SK-N-MC (cell line): ENCODE results near the gene MTCH1.

Source experiments
- DNase-seq: peaks from one replicate; pipeline ENCODE4 v3.0.0-alpha.2; 2011; ENCODE audit warnings: low read depth, low spot score
- H3K27ac ChIP-seq: fragments of 200-600 bp; sonication (generic); 2 replicates; pipeline ENCODE4 v1.5.1; 2016; ENCODE audit warnings: mixed run types
- H3K36me3 ChIP-seq: fragments of 200-600 bp; sonication (generic); 2 replicates; pipeline ENCODE4 v1.6.1; 2017; ENCODE audit warnings: antibody characterized with exemption, low read length, mixed read lengths; ENCODE audit not compliant: insufficient read depth
- H3K4me3 ChIP-seq: fragments of 200-600 bp; sonication (generic); 2 replicates; pipeline ENCODE4 v1.5.1; 2016
- H3K9ac ChIP-seq: fragments of 200-600 bp; sonication (generic); 2 replicates; pipeline ENCODE4 v1.8.0; 2017; ENCODE audit warnings: mixed run types, mixed read lengths; ENCODE audit not compliant: insufficient read length
- H3K9me3 ChIP-seq: fragments of 200-600 bp; sonication (generic); 2 replicates; pipeline ENCODE4 v1.6.1; 2017; ENCODE audit warnings: low read depth, mild to moderate bottlenecking, antibody characterized with exemption, low read length, moderate library complexity, mixed read lengths
- EZH2 ChIP-seq: fragments of 200-600 bp; sonication (generic); IDR thresholded peaks from one replicate; pipeline ENCODE4 v1.6.1; 2017; ENCODE audit warnings: antibody characterized with exemption
- FOXP2 ChIP-seq: optimal IDR thresholded peaks from 2 replicates; pipeline ENCODE3; 2011; ENCODE audit warnings: mild to moderate bottlenecking, moderate library complexity; ENCODE audit not compliant: insufficient read depth; ENCODE audit errors: extremely low read length, control extremely low read depth
- POLR2AphosphoS5 ChIP-seq: IDR thresholded peaks from 2 replicates; pipeline ENCODE4 v1.6.1; 2012; ENCODE audit warnings: mild to moderate bottlenecking, low read depth, low read length, borderline replicate concordance

The MTCH1 gene

GRCh38 chr6:36927691-36928546 is 58.1 kb downstream of the MTCH1 start:
- Histone ChIP-seq H3K27ac (no peak overlapping the region), H3K9me3 (no peaks in the 10 kb centered on the region), H3K9ac (no peak overlapping the region), H3K4me3 (no peak overlapping the region), H3K36me3 (no peaks in the 10 kb centered on the region; the same call in 1 of the 2 replicates)
- TF ChIP-seq POLR2AphosphoS5 (no peak), EZH2 (no peak), FOXP2 (no peak)
- no peak for DNase-seq

- H3K9me3 ChIP-seq = no peaks in the 10 kb centered on the region
- H3K27ac ChIP-seq = no peak overlapping the region
- DNase-seq = no peak
- H3K36me3 ChIP-seq = no peaks in the 10 kb centered on the region; the same call in 1 of the 2 replicates
- no peak overlapping the region for H3K9ac ChIP-seq
- H3K4me3 ChIP-seq = no peak overlapping the region
- no peak for TF ChIP-seq POLR2AphosphoS5
- no peak for TF ChIP-seq EZH2
- no peak for TF ChIP-seq FOXP2
Observed at GRCh38 chr6:36926708-36927513, 59.1 kb downstream of the MTCH1 start.

GRCh38 chr6:36925809-36926208 is 60.2 kb downstream of the MTCH1 start:
- no peaks in the 10 kb centered on the region for H3K9me3 ChIP-seq

GRCh38 chr6:36924778-36925374 is 61.1 kb downstream of the MTCH1 start:
- H3K27ac ChIP-seq = no peak overlapping the region
- DNase-seq = no peak
- H3K4me3 ChIP-seq = no peak overlapping the region
- no peak overlapping the region for H3K9ac ChIP-seq
- no peak for TF ChIP-seq POLR2AphosphoS5
- no peak for TF ChIP-seq FOXP2
- TF ChIP-seq EZH2 = no peak
- peaks cover 10% of the 10 kb centered on the region; the same call in 1 of the 2 replicates for H3K36me3 ChIP-seq
- H3K9me3 ChIP-seq = no peaks in the 10 kb centered on the region

More at GRCh38 chr6:36925809-36926208, 60.2 kb downstream of the MTCH1 start:
- TF ChIP-seq FOXP2 = no peak
- no peak for TF ChIP-seq POLR2AphosphoS5
- Histone ChIP-seq H3K9ac (no peak overlapping the region), H3K36me3 (peaks cover under 1% of the 10 kb centered on the region; the same call in 1 of the 2 replicates), H3K27ac (no peak overlapping the region), H3K4me3 (no peak overlapping the region)
- DNase-seq = no peak

GRCh38 chr6:36924131-36924530 is 61.9 kb downstream of the MTCH1 start:
- Histone ChIP-seq H3K9me3 (no peaks in the 10 kb centered on the region), H3K27ac (no peak overlapping the region), H3K9ac (no peak overlapping the region), H3K4me3 (no peak overlapping the region), H3K36me3 (peaks cover 16% of the 10 kb centered on the region; the same call in 1 of the 2 replicates)
- TF ChIP-seq EZH2 = no peak
- no peak for TF ChIP-seq POLR2AphosphoS5
- no peak for TF ChIP-seq FOXP2
- DNase-seq = no peak

- H3K36me3 ChIP-seq = peaks cover 35% of the 10 kb centered on the region
- no peak for DNase-seq
- H3K9me3 ChIP-seq = no peaks in the 10 kb centered on the region
- H3K27ac ChIP-seq = no peak overlapping the region
- no peak for TF ChIP-seq POLR2AphosphoS5
- no peak overlapping the region for H3K9ac ChIP-seq
- no peak overlapping the region for H3K4me3 ChIP-seq
Observed at GRCh38 chr6:36920546-36920945, 65.5 kb downstream of the MTCH1 start.

- Histone ChIP-seq H3K36me3 (peaks cover 37% of the 10 kb centered on the region), H3K27ac (no peak overlapping the region)
Observed at GRCh38 chr6:36920049-36920448, 65.9 kb downstream of the MTCH1 start.

More at GRCh38 chr6:36920049-36920448, 65.9 kb downstream of the MTCH1 start:
- TF ChIP-seq POLR2AphosphoS5 (no peak), EZH2 (no peak), FOXP2 (no peak)
- Histone ChIP-seq H3K9ac (no peak overlapping the region), H3K9me3 (no peaks in the 10 kb centered on the region), H3K4me3 (no peak overlapping the region)
- DNase-seq = no peak
